PFSK-1 (cell line): ENCODE data around the gene LPCAT2.

Source experiments
- FOXP2 ChIP-seq: optimal IDR thresholded peaks from 2 replicates; pipeline ENCODE3; 2011; ENCODE audit warnings: borderline replicate concordance, control low read depth, inconsistent platforms; ENCODE audit not compliant: insufficient read depth; ENCODE audit errors: extremely low read length, extremely low read depth
- POLR2AphosphoS5 ChIP-seq: IDR thresholded peaks from 2 replicates; pipeline ENCODE4 v1.6.1; 2012; ENCODE audit warnings: low read depth, mild to moderate bottlenecking, control low read depth, low read length, moderate library complexity
- REST ChIP-seq, 2 experiments: IDR thresholded peaks; 2 replicates each; pipeline versions ENCODE4 v1.6.1 to v1.8.0; 2011 to 2012; ENCODE audit warnings: low read depth in 2 of 2, low read length in 2 of 2, control low read depth in 1 of 2, inconsistent platforms in 1 of 2, mild to moderate bottlenecking in 1 of 2, moderate library complexity in 1 of 2; ENCODE audit not compliant: insufficient read depth in 1 of 2
- SIN3A ChIP-seq: IDR thresholded peaks from 2 replicates; pipeline ENCODE4 v1.6.1; 2012; ENCODE audit warnings: mild to moderate bottlenecking, low read length, moderate library complexity, borderline replicate concordance; ENCODE audit not compliant: insufficient read depth
- TAF1 ChIP-seq: IDR thresholded peaks from 2 replicates; pipeline ENCODE4 v1.6.1; 2012; ENCODE audit warnings: low read length, control low read depth, borderline replicate concordance; ENCODE audit not compliant: insufficient read depth

LPCAT2 gene

GRCh38 chr16:55630774-55631173, 121.9 kb downstream of the LPCAT2 start:
- TF ChIP-seq REST (IDR thresholded peaks at IDR 0.05; ENCODE audit: insufficient read depth in 1 of 2, low read depth in 2 of 2, low read length in 2 of 2) (no peak), TAF1 (no peak), FOXP2 (no peak), SIN3A (no peak), POLR2AphosphoS5 (no peak)

GRCh38 chr16:55632259-55632658, 123.4 kb downstream of the LPCAT2 start:
- TF ChIP-seq TAF1: no peak
- no peak for TF ChIP-seq POLR2AphosphoS5
- TF ChIP-seq REST (IDR thresholded peaks at IDR 0.05; ENCODE audit: insufficient read depth in 1 of 2, low read depth in 2 of 2, low read length in 2 of 2): no peak
- no peak for TF ChIP-seq FOXP2
- no peak for TF ChIP-seq SIN3A

- TF ChIP-seq SIN3A (no peak), FOXP2 (no peak), POLR2AphosphoS5 (no peak), REST (IDR thresholded peaks at IDR 0.05; ENCODE audit: insufficient read depth in 1 of 2, low read depth in 2 of 2, low read length in 2 of 2) (no peak), TAF1 (no peak)
Measured at GRCh38 chr16:55634193-55634592, 125.3 kb downstream of the LPCAT2 start.
